Endothelial cell of umbilical vein (primary cell): Measurements from ENCODE around the gene LIPJ. TPM values are rescaled to one million over a fixed set of nuclear protein-coding genes. Genes with fewer than 3 reads are reported as not detected.

Source experiments
- BruUV-seq: library from RNA; stranded (reverse); fragments of 400-500 nt; replicated peaks from 2 replicates; lab custom pipeline; 2021; lab: Mats Ljungman, UMichigan
- CTCF ChIA-PET: fragments of 300-600, 350-600 bp; sonication (Branson Sonifier 250); formaldehyde crosslinking; loops from one replicate; lab custom pipeline; 2021; ENCODE audit warnings: antibody characterized with exemption, inconsistent platforms; lab: Charles Lee
- POLR2A ChIA-PET: fragments of 300-600, 350-600 bp; sonication (Branson Sonifier 250); formaldehyde crosslinking; loops from one replicate; lab custom pipeline; 2021; ENCODE audit warnings: antibody characterized with exemption, inconsistent platforms; lab: Charles Lee
- DNase-seq: peaks from one replicate; pipeline ENCODE4 v3.0.0-alpha.2; 2011; ENCODE audit warnings: low read depth, low spot score
- FAIRE-seq: peaks from 2 replicates; lab custom pipeline; 2011; peaks lifted over from hg19 to GRCh38; lab: Jason Lieb, UNC
- H2AFZ ChIP-seq: 2 replicates; pipeline ENCODE4 v1.6.0; 2012; ENCODE audit warnings: low read depth, low read length, control low read depth, inconsistent platforms
- H3K27ac ChIP-seq: 2 replicates; pipeline ENCODE4 v1.5.1; 2011; ENCODE audit warnings: low read depth, mild to moderate bottlenecking, control low read depth, low read length, moderate library complexity; ENCODE audit not compliant: insufficient read depth
- H3K27me3 ChIP-seq, 2 experiments: 2 replicates each; pipeline versions ENCODE4 v1.6.0 to v1.6.1; 2011; ENCODE audit warnings: low read length in 2 of 2, mixed read lengths in 1 of 2; ENCODE audit not compliant: control insufficient read depth in 2 of 2, insufficient read depth in 2 of 2
- H3K36me3 ChIP-seq, 2 experiments: 2 replicates in 1 of 2; 3 replicates in 1 of 2; pipeline ENCODE4 v1.5.1; 2011; ENCODE audit warnings: low read length in 2 of 2, mild to moderate bottlenecking in 1 of 2, moderate library complexity in 1 of 2; ENCODE audit not compliant: control insufficient read depth in 2 of 2, insufficient read depth in 2 of 2; ENCODE audit errors: extremely low read depth in 1 of 2
- H3K4me1 ChIP-seq: 3 replicates; pipeline ENCODE4 v1.5.1; 2011; ENCODE audit warnings: mild to moderate bottlenecking, low read length; ENCODE audit not compliant: control insufficient read depth, insufficient read depth; ENCODE audit errors: extremely low read depth
- H3K4me2 ChIP-seq: 2 replicates; pipeline ENCODE4 v1.6.1; 2011; ENCODE audit warnings: low read length, control low read depth, mixed read lengths; ENCODE audit not compliant: insufficient read depth
- H3K4me3 ChIP-seq, 3 experiments: fragments of 200-600 bp in 1 of 3; sonication (generic), shearing (Covaris generic) in 1 of 3; replicated peaks in 1 of 3; 2 replicates each; pipeline ENCODE4 v1.5.1; 2011 to 2016; ENCODE audit warnings: control low read depth in 3 of 3, low read length in 3 of 3, mild to moderate bottlenecking in 2 of 3, inconsistent platforms in 1 of 3, low read depth in 1 of 3, moderate library complexity in 1 of 3; ENCODE audit not compliant: insufficient read depth in 1 of 3
- H3K79me2 ChIP-seq: 2 replicates; pipeline ENCODE4 v1.6.0; 2012; ENCODE audit warnings: low read length, inconsistent platforms; ENCODE audit not compliant: control insufficient read depth, insufficient read depth
- H3K9ac ChIP-seq: replicated peaks from 2 replicates; pipeline ENCODE3; 2011; ENCODE audit warnings: low read length, control low read depth; ENCODE audit not compliant: insufficient read depth; ENCODE audit errors: extremely low read depth
- H3K9me1 ChIP-seq: replicated peaks from 3 replicates; pipeline ENCODE4 v1.6.0; 2011; ENCODE audit warnings: mild to moderate bottlenecking, low read length; ENCODE audit not compliant: control insufficient read depth, insufficient read depth; ENCODE audit errors: extremely low read depth
- H3K9me3 ChIP-seq: replicated peaks from 2 replicates; pipeline ENCODE4 v1.5.1; 2012; ENCODE audit warnings: low read length, inconsistent platforms; ENCODE audit not compliant: control insufficient read depth, insufficient read depth
- H4K20me1 ChIP-seq: replicated peaks from 2 replicates; pipeline ENCODE3; 2011; ENCODE audit warnings: mild to moderate bottlenecking, low read length; ENCODE audit not compliant: control insufficient read depth, insufficient read depth; ENCODE audit errors: extremely low read depth
- EZH2 ChIP-seq: IDR thresholded peaks from 2 replicates; pipeline ENCODE4 v1.6.1; 2012; ENCODE audit warnings: borderline replicate concordance, low read depth, mild to moderate bottlenecking, moderate library complexity, low read length, inconsistent platforms; ENCODE audit not compliant: severe bottlenecking
- FOS ChIP-seq: IDR thresholded peaks from 2 replicates; pipeline ENCODE4 v1.6.1; 2011; ENCODE audit warnings: mild to moderate bottlenecking, low read length, moderate library complexity, borderline replicate concordance; ENCODE audit not compliant: insufficient read depth
- GATA2 ChIP-seq: IDR thresholded peaks from 2 replicates; pipeline ENCODE4 v1.7.0; 2011; ENCODE audit warnings: low read depth, mild to moderate bottlenecking, moderate library complexity, mixed read lengths, low read length; ENCODE audit not compliant: insufficient read length, insufficient read depth
- JUN ChIP-seq: IDR thresholded peaks from 2 replicates; pipeline ENCODE4 v1.6.1; 2011; ENCODE audit warnings: borderline replicate concordance, low read depth; ENCODE audit not compliant: insufficient read length, insufficient read depth
- MYC ChIP-seq: IDR thresholded peaks from one replicate; pipeline ENCODE4 v1.6.1; 2011; ENCODE audit warnings: mild to moderate bottlenecking, low read depth, low read length
- POLR2A ChIP-seq: IDR thresholded peaks from 2 replicates; pipeline ENCODE4 v1.6.1; 2012; ENCODE audit warnings: low read depth, mild to moderate bottlenecking, control low read depth, low read length
- POLR2AphosphoS5 ChIP-seq: IDR thresholded peaks from 2 replicates; pipeline ENCODE4 v1.6.1; 2012; ENCODE audit warnings: low read depth, mild to moderate bottlenecking, control low read depth, low read length, moderate library complexity; ENCODE audit not compliant: insufficient read depth
- dilution Hi-C: fragments of 300-500 bp; cut with MboI; formaldehyde crosslinking; loops from one replicate; pipeline ENCODE4 v1.15.0; 2019; ENCODE audit warnings: low sequenced_read_pairs; ENCODE audit not compliant: extremely low pct_ligation_motif_present
- intact Hi-C: fragments of 100-400 bp; cut with micrococcal nuclease; formaldehyde crosslinking; loops from one replicate; pipeline ENCODE4 v1.10.0; 2022
- polyA plus RNA-seq, 4 experiments: library from polyadenylated mRNA; depleted of rRNA in 3 of 4; stranded (reverse) in 3 of 4; unstranded in 1 of 4; fragments of >200 nt; gene quantifications; 2 replicates each; pipeline versions ENCODE4 v1.2.1 to v1.2.3, GENCODE V29; 2011 to 2012; ENCODE audit warnings: missing spikeins in 1 of 4
- total RNA-seq: library from RNA; stranded (reverse); gene quantifications from 2 replicates; pipeline ENCODE4 v1.2.3, GENCODE V29; 2021
- TF ChIP-seq, protein P1 (sequence below), 2 donors: IDR thresholded peaks; 1 replicate in 1 of 2; 2 replicates in 1 of 2; pipeline ENCODE4 v1.5.1; 2011; ENCODE audit warnings: low read length in 2 of 2, mild to moderate bottlenecking in 2 of 2, moderate library complexity in 2 of 2, control low read depth in 1 of 2, inconsistent platforms in 1 of 2, low read depth in 1 of 2; ENCODE audit not compliant: insufficient read depth in 1 of 2; ENCODE audit errors: extremely low read depth in 1 of 2
- TF ChIP-seq, protein P2 (sequence below): IDR thresholded peaks from 2 replicates; pipeline ENCODE4 v1.6.1; 2011; ENCODE audit not compliant: insufficient read depth, insufficient read length

Gene LIPJ
- total and polyA plus RNA-seq, 2 donors (not counting 3 experiments of a cell fraction or from before 2014, with no cell fraction given) = 0.09 TPM; not detected in 1

DNA sequence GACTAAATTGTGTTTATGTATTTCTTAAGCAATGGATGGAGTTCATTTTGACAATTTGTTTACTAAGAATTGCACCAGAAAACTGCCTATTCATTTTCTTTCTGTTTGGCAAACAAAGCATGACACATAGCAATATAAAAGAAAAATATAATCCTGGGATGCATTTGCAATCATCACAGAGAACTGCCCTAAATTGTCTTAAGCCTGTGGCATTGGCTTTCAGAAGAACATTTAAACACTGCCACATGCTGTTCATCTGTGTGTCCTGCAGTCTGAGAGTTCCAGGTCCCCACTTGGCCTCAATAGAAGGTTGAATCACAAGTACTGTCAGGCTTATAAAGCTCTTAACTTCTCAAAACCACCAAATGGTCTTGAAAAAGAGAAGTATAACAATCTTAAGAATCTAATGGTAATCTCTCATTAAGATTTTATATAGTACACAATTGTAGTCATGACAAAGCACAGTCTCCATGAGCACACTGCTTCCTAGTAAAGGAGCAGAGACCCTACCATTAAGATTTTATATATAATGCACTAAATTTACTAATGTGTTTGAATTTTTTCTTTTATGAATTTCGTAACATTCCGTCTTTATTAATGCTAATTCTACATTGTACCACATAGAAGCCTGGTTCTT is 33.3 kb upstream of the LIPJ start:
- dilution Hi-C loops = loop anchor here (25.0 kb wide), 1 partner anchor 691 kb away; the partner anchor contains the start of genes KLLN and PTEN
- POLR2A ChIA-PET = no interaction called here
- TF ChIP-seq MYC = no peak
- TF ChIP-seq, protein P1, sequence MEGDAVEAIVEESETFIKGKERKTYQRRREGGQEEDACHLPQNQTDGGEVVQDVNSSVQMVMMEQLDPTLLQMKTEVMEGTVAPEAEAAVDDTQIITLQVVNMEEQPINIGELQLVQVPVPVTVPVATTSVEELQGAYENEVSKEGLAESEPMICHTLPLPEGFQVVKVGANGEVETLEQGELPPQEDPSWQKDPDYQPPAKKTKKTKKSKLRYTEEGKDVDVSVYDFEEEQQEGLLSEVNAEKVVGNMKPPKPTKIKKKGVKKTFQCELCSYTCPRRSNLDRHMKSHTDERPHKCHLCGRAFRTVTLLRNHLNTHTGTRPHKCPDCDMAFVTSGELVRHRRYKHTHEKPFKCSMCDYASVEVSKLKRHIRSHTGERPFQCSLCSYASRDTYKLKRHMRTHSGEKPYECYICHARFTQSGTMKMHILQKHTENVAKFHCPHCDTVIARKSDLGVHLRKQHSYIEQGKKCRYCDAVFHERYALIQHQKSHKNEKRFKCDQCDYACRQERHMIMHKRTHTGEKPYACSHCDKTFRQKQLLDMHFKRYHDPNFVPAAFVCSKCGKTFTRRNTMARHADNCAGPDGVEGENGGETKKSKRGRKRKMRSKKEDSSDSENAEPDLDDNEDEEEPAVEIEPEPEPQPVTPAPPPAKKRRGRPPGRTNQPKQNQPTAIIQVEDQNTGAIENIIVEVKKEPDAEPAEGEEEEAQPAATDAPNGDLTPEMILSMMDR (IDR thresholded peaks at IDR 0.05; ENCODE audit: extremely low read depth in 1 of 2, insufficient read depth in 1 of 2, low read depth in 1 of 2, low read length in 2 of 2) = peak; percentile 63 to 64
- no peaks in the 10 kb centered on the region for H3K36me3 ChIP-seq
- intact Hi-C loops = loop anchor here (1.0 to 5.0 kb wide), 6 partner anchors 150 to 1021 kb away; no protein-coding TSS in a partner anchor
- H3K9me3 ChIP-seq = no peaks in the 10 kb centered on the region
- CTCF ChIA-PET = interaction anchor here (0.6 to 3.4 kb wide), 16 partner anchors 11 to 778 kb away, joined by 3 to 26 read pairs (median 5); partner anchors contain the start of genes KLLN, PTEN and RNLS
- H3K27ac ChIP-seq = no peak overlapping the region
- H3K9me1 ChIP-seq = no peaks in the 10 kb centered on the region
- peak; percentile 79 for FAIRE-seq
- no peak overlapping the region for H3K9ac ChIP-seq
- H4K20me1 ChIP-seq = no peaks in the 10 kb centered on the region
- no peaks in the 10 kb centered on the region for H3K4me1 ChIP-seq
- no TSS peak for BruUV-seq
- DNase-seq = peak; percentile 76
- H3K27me3 ChIP-seq = no peaks in the 10 kb centered on the region
- no peak overlapping the region for H3K4me2 ChIP-seq
- H3K4me3 ChIP-seq = no peak overlapping the region
- H3K79me2 ChIP-seq = no peaks in the 10 kb centered on the region
- no peak overlapping the region for H2AFZ ChIP-seq

DNA sequence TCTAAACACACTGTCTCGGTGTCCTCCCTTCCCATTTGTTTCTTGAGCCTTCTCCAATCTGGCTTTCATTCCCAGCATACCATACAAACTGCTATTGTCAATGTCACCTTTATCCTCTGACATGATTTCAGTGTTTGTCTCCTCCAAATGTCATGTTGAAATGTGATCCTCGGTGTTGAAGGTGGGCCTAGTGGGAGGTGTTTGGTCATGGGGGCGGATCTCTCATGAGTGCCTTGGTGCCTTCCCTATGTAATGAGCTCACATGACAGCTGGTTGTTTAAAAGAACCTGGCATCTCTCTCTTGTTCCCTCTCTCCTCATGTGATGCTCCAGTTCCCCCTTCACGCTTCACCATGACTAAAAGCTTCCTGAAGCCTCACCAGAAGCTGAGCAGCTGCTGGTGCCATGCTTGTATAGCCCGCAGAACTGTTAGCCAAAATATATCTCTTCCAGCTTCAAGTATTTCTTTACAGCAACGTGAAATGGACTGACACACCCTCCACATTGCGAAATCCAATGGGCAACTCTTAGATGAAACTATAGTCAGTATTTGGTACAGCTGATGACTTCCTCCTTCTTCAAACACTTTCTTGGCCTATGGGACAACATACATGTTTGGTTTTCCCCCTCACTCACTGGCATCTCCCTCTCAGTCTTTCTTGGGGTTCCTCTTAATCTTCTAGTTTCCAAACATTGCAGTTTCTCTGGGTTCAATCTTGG is 31.2 kb upstream of the LIPJ start:
- CTCF ChIA-PET = interaction anchor here (0.6 to 3.4 kb wide), 7 partner anchors 9 to 705 kb away, joined by 3 to 26 read pairs (median 4); partner anchors contain the start of gene RNLS
- POLR2A ChIA-PET = no interaction called here
- intact Hi-C loops = no loop called here

More for the DNA sequence above, 31.2 kb upstream of the LIPJ start:
- H3K79me2 ChIP-seq = no peaks in the 10 kb centered on the region
- no peak overlapping the region for H3K4me3 ChIP-seq
- no peak for FAIRE-seq
- H3K27ac ChIP-seq = no peak overlapping the region
- no peak overlapping the region for H3K4me2 ChIP-seq
- H3K9me1 ChIP-seq = no peaks in the 10 kb centered on the region
- no peak for DNase-seq
- no TSS peak for BruUV-seq
- no peaks in the 10 kb centered on the region for H3K9me3 ChIP-seq
- H3K36me3 ChIP-seq = no peaks in the 10 kb centered on the region
- no peaks in the 10 kb centered on the region for H4K20me1 ChIP-seq
- dilution Hi-C loops = loop anchor here (25.0 kb wide), 1 partner anchor 693 kb away; the partner anchor contains the start of genes KLLN and PTEN
- no peak overlapping the region for H3K9ac ChIP-seq
- no peaks in the 10 kb centered on the region for H3K4me1 ChIP-seq
- H3K27me3 ChIP-seq = no peaks in the 10 kb centered on the region
- H2AFZ ChIP-seq = no peak overlapping the region
- TF ChIP-seq JUN (no peak), EZH2 (no peak), POLR2A (no peak), GATA2 (no peak), POLR2AphosphoS5 (no peak), FOS (no peak), MYC (no peak)
- TF ChIP-seq, protein P1 (IDR thresholded peaks at IDR 0.05; ENCODE audit: extremely low read depth in 1 of 2, insufficient read depth in 1 of 2, low read depth in 1 of 2, low read length in 2 of 2) = no peak
- TF ChIP-seq, protein P2, sequence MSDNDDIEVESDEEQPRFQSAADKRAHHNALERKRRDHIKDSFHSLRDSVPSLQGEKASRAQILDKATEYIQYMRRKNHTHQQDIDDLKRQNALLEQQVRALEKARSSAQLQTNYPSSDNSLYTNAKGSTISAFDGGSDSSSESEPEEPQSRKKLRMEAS = no peak
